Astrocyte (in vitro differentiated cells and primary cell): ENCODE results near the gene CYBRD1. TPM values are rescaled to one million over a fixed set of nuclear protein-coding genes. Genes with fewer than 3 reads are reported as not detected.

ENCODE experiments used
- DNase-seq: peaks from one replicate; pipeline ENCODE4 v3.0.0-alpha.2; 2010; ENCODE audit warnings: low read depth
- FAIRE-seq: peaks from 2 replicates; lab custom pipeline; 2011; peaks lifted over from hg19 to GRCh38; lab: Jason Lieb, UNC
- H2AFZ ChIP-seq: 2 replicates; pipeline ENCODE4 v1.6.0; 2012; ENCODE audit warnings: low read depth, low read length, inconsistent platforms
- H3K27ac ChIP-seq: 2 replicates; pipeline ENCODE4 v1.5.1; 2011; ENCODE audit warnings: low read depth, low read length, inconsistent platforms
- H3K27me3 ChIP-seq: 2 replicates; pipeline ENCODE4 v1.6.0; 2011; ENCODE audit warnings: low read length, inconsistent platforms; ENCODE audit not compliant: insufficient read depth
- H3K36me3 ChIP-seq: 2 replicates; pipeline ENCODE4 v1.5.1; 2011; ENCODE audit warnings: low read length, inconsistent platforms; ENCODE audit not compliant: insufficient read depth
- H3K4me1 ChIP-seq: 2 replicates; pipeline ENCODE4 v1.5.1; 2011; ENCODE audit warnings: low read length, inconsistent platforms; ENCODE audit not compliant: insufficient read depth
- H3K4me2 ChIP-seq: 2 replicates; pipeline ENCODE4 v1.6.0; 2012; ENCODE audit warnings: low read length, inconsistent platforms
- H3K4me3 ChIP-seq: 2 replicates; pipeline ENCODE4 v1.5.1; 2011; ENCODE audit warnings: low read depth, mild to moderate bottlenecking, low read length, inconsistent platforms; ENCODE audit not compliant: insufficient read depth
- H3K79me2 ChIP-seq: 2 replicates; pipeline ENCODE4 v1.6.0; 2012; ENCODE audit warnings: mild to moderate bottlenecking, low read length, inconsistent platforms; ENCODE audit not compliant: insufficient read depth
- H3K9ac ChIP-seq: 2 replicates; pipeline ENCODE4 v1.6.0; 2012; ENCODE audit warnings: mild to moderate bottlenecking, low read length, inconsistent platforms
- H3K9me3 ChIP-seq: 2 replicates; pipeline ENCODE4 v1.5.1; 2012; ENCODE audit warnings: low read depth, mild to moderate bottlenecking, low read length, inconsistent platforms; ENCODE audit not compliant: insufficient read depth
- H4K20me1 ChIP-seq: 2 replicates; pipeline ENCODE4 v1.6.0; 2012; ENCODE audit warnings: low read length, inconsistent platforms; ENCODE audit not compliant: insufficient read depth
- H3K27ac Mint-ChIP-seq: one replicate; pipeline ENCODE4 v1.8.0; 2021; ENCODE audit warnings: mild to moderate bottlenecking, mixed read lengths; ENCODE audit not compliant: unreplicated experiment
- H3K27me3 Mint-ChIP-seq: one replicate; pipeline ENCODE4 v1.8.0; 2021; ENCODE audit warnings: low read depth, mixed read lengths; ENCODE audit not compliant: unreplicated experiment
- H3K36me3 Mint-ChIP-seq: one replicate; pipeline ENCODE4 v1.8.0; 2021; ENCODE audit warnings: low read depth, mixed read lengths; ENCODE audit not compliant: unreplicated experiment
- H3K4me1 Mint-ChIP-seq: one replicate; pipeline ENCODE4 v1.8.0; 2021; ENCODE audit warnings: low read depth, mixed read lengths; ENCODE audit not compliant: unreplicated experiment
- H3K4me3 Mint-ChIP-seq: one replicate; pipeline ENCODE4 v1.8.0; 2021; ENCODE audit warnings: mild to moderate bottlenecking, moderate library complexity, mixed read lengths; ENCODE audit not compliant: unreplicated experiment
- H3K9me3 Mint-ChIP-seq: one replicate; pipeline ENCODE4 v1.8.0; 2021; ENCODE audit warnings: mild to moderate bottlenecking, mixed read lengths; ENCODE audit not compliant: unreplicated experiment
- CTCF ChIP-seq: IDR thresholded peaks from 2 replicates; pipeline ENCODE4 v1.5.1; 2011; ENCODE audit warnings: low read depth, mild to moderate bottlenecking, inconsistent platforms, low read length, moderate library complexity; ENCODE audit not compliant: insufficient read depth
- EZH2 ChIP-seq: IDR thresholded peaks from 2 replicates; pipeline ENCODE4 v1.6.1; 2012; ENCODE audit warnings: mild to moderate bottlenecking, low read length, inconsistent platforms; ENCODE audit not compliant: insufficient read depth
- total RNA-seq: library from RNA; stranded (reverse); gene quantifications from 2 replicates; pipeline ENCODE4 v1.2.1, GENCODE V29; 2021

The CYBRD1 gene
- total RNA-seq, 1 donor from 2014 or later = 26.7 TPM

GRCh38 chr2:171520471-171520870 is 1.8 kb upstream of the CYBRD1 start:
- H3K4me3 ChIP-seq = no peak overlapping the region
- Mint-ChIP-seq H3K9me3 (no peaks in the 10 kb centered on the region), H3K4me3 (no peak overlapping the region), H3K4me1 (peaks cover 9% of the 10 kb centered on the region), H3K36me3 (no peaks in the 10 kb centered on the region), H3K27ac (no peak overlapping the region), H3K27me3 (peaks cover 11% of the 10 kb centered on the region)
- no peak overlapping the region for H2AFZ ChIP-seq
- no peak overlapping the region for H3K9ac ChIP-seq
- no peaks in the 10 kb centered on the region for H3K36me3 ChIP-seq
- H3K4me1 ChIP-seq = peaks cover 21% of the 10 kb centered on the region
- no peak overlapping the region for H3K27ac ChIP-seq
- peaks cover 5% of the 10 kb centered on the region for H4K20me1 ChIP-seq
- no peak for FAIRE-seq
- H3K27me3 ChIP-seq = peaks cover 3% of the 10 kb centered on the region
- H3K9me3 ChIP-seq = no peaks in the 10 kb centered on the region
- H3K79me2 ChIP-seq = peaks cover 22% of the 10 kb centered on the region
- H3K4me2 ChIP-seq = no peak overlapping the region
- DNase-seq = no peak
- no peak for TF ChIP-seq CTCF
- TF ChIP-seq EZH2 = no peak

- peak overlapping the region; percentile 73 for H3K27ac ChIP-seq
- H3K4me1 ChIP-seq = peaks cover 18% of the 10 kb centered on the region
- H3K4me2 ChIP-seq = peak overlapping the region; percentile 93
- Mint-ChIP-seq H3K9me3 (no peaks in the 10 kb centered on the region), H3K4me3 (peak overlapping the region; percentile 92), H3K27ac (no peak overlapping the region), H3K27me3 (peaks cover 8% of the 10 kb centered on the region), H3K36me3 (no peaks in the 10 kb centered on the region), H3K4me1 (peaks cover 3% of the 10 kb centered on the region)
- TF ChIP-seq EZH2 (no peak), CTCF (no peak)
- H3K79me2 ChIP-seq = peaks cover 24% of the 10 kb centered on the region
- H3K36me3 ChIP-seq = no peaks in the 10 kb centered on the region
- peaks cover 3% of the 10 kb centered on the region for H3K27me3 ChIP-seq
- DNase-seq (no peak), FAIRE-seq (no peak)
- peak overlapping the region; percentile 93 for H3K4me3 ChIP-seq
- peak overlapping the region; percentile 95 for H2AFZ ChIP-seq
- peaks cover 5% of the 10 kb centered on the region for H4K20me1 ChIP-seq
- H3K9me3 ChIP-seq = no peaks in the 10 kb centered on the region
- peak overlapping the region; percentile 90 for H3K9ac ChIP-seq
Observed at GRCh38 chr2:171521361-171522051, 768 bp upstream of the CYBRD1 start.

GRCh38 chr2:171522788-171523087 is 464 bp downstream of the CYBRD1 start:
- TF ChIP-seq EZH2 (no peak), CTCF (no peak)
- peaks cover 3% of the 10 kb centered on the region for H3K4me1 Mint-ChIP-seq
- H3K27ac Mint-ChIP-seq = no peak overlapping the region
- peak overlapping the region; percentile 73 for H3K27ac ChIP-seq
- peaks cover 8% of the 10 kb centered on the region for H4K20me1 ChIP-seq
- peak overlapping the region; percentile 90 for H3K9ac ChIP-seq
- no peaks in the 10 kb centered on the region for H3K36me3 ChIP-seq
- peak overlapping the region; percentile 92 for H3K4me3 Mint-ChIP-seq
- H2AFZ ChIP-seq = peak overlapping the region; percentile 95
- peaks cover 3% of the 10 kb centered on the region for H3K27me3 ChIP-seq
- peaks cover 8% of the 10 kb centered on the region for H3K27me3 Mint-ChIP-seq
- FAIRE-seq (no peak), DNase-seq (peak; percentile 32)
- peaks cover 15% of the 10 kb centered on the region for H3K4me1 ChIP-seq
- H3K4me2 ChIP-seq = peak overlapping the region; percentile 93
- H3K79me2 ChIP-seq = peaks cover 30% of the 10 kb centered on the region
- peak overlapping the region; percentile 93 for H3K4me3 ChIP-seq
- H3K36me3 Mint-ChIP-seq = no peaks in the 10 kb centered on the region
- no peaks in the 10 kb centered on the region for H3K9me3 ChIP-seq
- H3K9me3 Mint-ChIP-seq = no peaks in the 10 kb centered on the region
